ENCODE results near the gene GKN1.

The GKN1 gene

GRCh38 chr2:68961380-68961779 is 13.1 kb upstream of the GKN1 start:
- no peak for DNase-seq

DNA sequence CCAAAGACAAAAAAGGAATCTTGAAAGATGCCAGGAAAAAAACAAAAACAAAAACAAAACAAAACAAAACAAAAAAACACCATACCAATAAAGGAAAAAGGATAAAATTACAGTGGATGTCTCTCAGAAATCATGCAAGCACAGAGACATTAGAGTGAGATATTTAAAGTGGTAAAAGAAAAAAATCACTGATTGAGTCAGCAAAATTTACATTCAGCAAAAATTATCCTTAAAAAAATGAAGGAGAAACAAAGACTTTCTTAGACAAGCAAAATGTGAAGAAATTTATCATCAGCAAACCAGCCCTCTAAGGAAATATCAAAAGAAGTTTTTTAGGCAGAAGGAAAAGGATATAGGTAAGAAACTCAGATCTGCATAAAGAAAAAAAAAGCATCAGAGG is 10.2 kb upstream of the GKN1 start:
- DNase-seq, result no peak

DNA sequence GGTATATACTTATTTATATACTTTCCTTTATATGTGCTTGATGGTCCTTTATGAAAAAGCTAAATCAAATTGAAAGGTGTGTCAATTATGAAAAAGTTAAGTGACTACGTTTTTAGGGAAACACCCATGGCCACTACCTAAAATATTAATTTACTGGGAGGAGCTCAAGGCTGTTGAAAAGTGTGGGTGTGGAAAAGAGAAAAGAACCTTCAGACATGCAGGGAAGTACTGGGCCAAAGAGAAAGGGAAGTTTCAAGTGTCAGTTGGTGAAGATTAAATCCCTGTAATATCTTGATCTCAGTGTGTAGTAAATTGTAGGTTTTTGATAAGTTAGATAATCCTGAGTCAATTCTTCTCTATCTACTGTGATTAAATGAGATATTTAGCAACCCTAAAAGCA is 6.2 kb upstream of the GKN1 start:
- DNase-seq, result no peak

GRCh38 chr2:68969736-68970490 is 4.5 kb upstream of the GKN1 start:
- no peak for DNase-seq

GRCh38 chr2:68970566-68971265 is 3.7 kb upstream of the GKN1 start:
- DNase-seq, result no peak

- no peak for DNase-seq
Measured at GRCh38 chr2:68971591-68972231, 2.7 kb upstream of the GKN1 start.

GRCh38 chr2:68974946-68975665 is 670 bp downstream of the GKN1 start:
- DNase-seq, result no peak

DNA sequence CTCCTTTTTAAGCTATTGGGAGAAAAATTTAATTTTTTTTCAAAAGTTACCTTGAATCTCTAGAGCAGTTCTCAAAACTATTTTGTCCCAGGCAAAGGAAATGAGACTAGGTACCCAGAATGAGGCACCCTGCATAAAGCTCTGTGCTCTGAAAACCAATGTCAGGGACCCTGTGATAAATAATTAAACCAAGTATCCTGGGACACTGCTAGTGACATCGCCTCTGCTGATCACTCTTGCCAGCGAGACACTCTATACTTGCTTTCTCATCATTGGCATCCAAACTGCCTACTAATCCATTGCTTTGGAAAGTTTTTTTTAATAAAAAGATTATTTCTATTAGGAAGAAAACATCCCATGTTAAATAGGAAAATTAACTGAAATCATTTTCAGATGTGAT is 1.4 kb downstream of the GKN1 start:
- no peak for DNase-seq

- DNase-seq, result no peak
Measured at GRCh38 chr2:68977453-68977852, 3.0 kb downstream of the GKN1 start.

- DNase-seq, result no peak
Measured at GRCh38 chr2:68978098-68978497, 3.7 kb downstream of the GKN1 start.

DNA sequence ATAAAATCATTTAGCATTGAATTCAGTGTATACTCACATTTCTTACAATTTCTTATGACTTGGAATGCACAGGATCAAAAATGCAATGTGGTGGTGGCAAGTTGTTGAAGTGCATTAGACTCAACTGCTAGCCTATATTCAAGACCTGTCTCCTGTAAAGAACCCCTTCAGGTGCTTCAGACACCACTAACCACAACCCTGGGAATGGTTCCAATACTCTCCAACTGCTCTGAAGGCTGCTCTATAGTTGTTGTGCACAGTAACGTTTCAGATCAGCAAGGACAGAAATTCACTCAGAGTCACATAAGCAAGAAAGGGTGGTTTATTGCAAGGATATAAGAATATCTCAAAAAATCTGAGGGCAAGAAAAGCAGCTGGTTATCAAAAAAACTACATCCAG is 6.5 kb downstream of the GKN1 start:
- no peak for DNase-seq

GRCh38 chr2:68987021-68987503 is 12.6 kb downstream of the GKN1 start:
- DNase-seq, result no peak

DNA sequence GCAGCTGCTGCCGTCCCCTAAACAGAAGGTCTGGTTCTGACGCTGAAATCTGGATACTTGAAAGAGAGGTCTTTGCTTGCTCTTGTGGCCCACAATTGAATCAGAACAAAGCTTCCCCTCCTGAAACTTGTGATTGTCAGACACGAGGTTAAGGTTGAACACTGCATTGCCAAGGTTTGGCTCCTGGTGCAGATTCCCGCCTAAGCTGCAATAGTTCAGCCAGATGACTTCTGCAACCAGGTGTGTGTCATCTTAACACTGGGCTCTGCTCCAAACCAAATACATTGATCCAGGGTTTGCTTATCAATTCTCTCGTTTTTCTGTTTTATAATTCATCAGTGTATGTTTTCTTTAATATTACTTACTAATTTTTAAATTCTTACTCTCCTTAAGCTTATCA is 14.6 kb downstream of the GKN1 start:
- no peak for DNase-seq

DNA sequence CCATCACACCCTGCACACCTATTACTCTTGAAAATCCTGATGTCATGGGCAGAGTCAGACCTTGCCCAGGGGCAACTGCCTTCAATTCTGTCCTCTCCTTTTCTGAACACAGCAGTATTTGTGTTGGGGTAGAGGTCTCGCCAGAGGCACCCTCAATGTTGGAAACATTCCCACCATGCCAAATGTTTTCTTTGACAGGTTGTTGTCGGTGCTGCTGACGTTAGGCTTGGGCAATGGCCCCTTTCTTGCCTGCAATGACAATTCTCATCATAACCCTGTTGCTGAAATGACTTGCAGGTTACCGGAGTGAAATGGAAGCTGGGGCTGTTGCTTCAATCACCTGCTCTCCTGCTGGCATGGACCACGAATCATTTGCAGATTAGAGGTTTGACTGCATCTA is 17.9 kb downstream of the GKN1 start:
- no peak for DNase-seq

GRCh38 chr2:68992933-68993332 is 18.5 kb downstream of the GKN1 start:
- no peak for DNase-seq

- no peak for DNase-seq
Measured at GRCh38 chr2:68993660-68994059, 19.2 kb downstream of the GKN1 start.

DNA sequence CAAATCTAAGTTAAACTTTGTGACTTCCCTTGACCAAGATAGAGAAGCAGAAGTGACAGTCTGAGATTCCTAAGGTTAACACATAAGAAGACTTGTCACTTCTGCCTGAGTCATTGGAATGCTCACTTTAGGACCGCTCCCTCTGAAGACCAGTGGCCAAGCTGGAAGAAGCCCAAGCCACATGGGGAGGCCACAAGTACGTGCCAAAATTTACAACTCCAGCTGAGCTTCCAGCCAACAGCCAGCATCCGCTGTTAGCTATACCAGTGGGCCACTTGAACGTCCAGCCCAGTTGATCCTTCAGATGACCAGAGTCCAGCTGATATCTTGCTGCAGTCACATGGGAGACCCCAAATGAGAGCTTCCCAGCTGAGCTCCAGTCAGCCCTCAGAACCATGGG is 20.4 kb downstream of the GKN1 start:
- no peak for DNase-seq

DNA sequence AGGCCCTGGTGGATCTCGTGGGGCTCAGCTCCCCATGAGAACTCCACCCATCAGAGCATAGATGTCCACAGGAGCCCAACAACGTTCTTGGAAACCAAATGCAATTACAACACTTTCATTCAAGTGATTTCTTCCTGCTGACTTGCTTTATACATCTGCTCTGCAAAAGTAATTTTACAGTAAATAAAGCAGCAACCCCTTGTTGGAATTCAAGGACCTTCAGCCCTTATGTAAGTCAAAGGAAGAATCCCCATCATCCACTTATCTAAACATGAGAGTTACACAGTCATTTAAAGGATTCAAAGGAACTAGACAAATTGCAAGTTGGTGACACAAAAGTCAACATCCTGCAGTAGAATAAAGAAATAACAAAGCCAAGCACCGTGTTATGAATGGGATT is 21.5 kb downstream of the GKN1 start:
- DNase-seq, result no peak

GRCh38 chr2:68997401-68997800 is 23.0 kb downstream of the GKN1 start:
- no peak for DNase-seq

DNA sequence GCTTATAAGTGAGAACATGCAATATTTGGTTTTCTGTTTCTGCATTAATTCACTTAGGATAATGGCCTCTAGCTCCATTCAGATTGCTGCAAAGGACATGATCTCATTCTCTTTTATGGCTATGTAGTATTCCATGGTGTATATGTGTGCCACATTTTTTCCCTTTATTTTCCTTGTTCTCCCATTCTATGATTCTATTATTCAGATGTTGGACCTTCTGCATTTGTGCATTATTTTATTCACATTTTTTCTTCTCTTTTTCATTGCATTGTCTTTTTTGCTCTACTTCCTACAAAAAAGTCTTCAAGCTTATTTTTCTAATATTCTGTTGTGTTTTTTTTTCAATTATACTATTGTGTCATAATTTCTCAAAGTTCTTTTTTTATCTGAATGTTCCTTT is 27.4 kb downstream of the GKN1 start:
- no peak for DNase-seq

DNA sequence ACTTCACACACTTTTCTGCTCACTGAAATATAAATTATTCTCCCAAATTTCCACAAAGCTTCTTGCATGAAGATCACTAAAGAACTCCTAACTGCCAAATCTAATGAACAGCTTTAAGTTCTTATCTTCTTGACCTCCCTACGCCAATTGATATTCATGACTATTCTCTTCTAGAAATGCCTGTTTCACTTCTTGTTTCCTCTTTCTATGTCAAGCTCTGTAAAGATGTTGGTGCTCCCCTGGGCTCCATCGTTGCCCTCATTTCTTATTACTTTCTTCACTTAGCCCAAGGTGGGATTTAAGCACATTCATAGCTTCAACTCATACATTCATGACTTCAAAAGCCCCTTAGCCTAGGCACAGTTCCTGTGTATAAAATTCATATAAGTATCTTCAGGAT is 29.3 kb downstream of the GKN1 start:
- DNase-seq, result no peak

- no peak for DNase-seq
Measured at GRCh38 chr2:69007169-69007568, 32.7 kb downstream of the GKN1 start.

DNA sequence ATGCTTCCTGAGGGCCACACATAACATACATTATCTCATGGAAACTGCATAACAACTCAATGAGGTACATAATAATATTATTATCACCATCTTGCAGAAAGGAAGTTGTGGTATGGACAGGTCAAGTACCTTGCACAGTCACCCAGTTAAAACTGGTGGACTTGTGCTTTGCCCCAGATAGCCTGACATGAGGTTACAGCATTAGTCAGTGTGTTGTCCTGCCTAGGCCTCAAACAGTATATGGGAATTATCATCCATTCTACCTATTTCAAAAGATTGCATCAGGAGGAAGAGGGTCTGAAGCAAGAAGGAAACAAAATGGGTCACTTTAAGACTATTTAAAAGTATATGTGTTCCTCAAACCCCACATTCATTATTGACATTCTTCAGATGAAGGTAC is 33.2 kb downstream of the GKN1 start:
- DNase-seq, result no peak
